SH-SY5Y (cell line): Measurements from ENCODE around the gene RETREG2.

Experiments
- GATA2 ChIP-seq: IDR thresholded peaks from 2 replicates; pipeline ENCODE4 v1.6.1; 2011; ENCODE audit warnings: mild to moderate bottlenecking, low read depth, low read length
- GATA3 ChIP-seq: IDR thresholded peaks from 2 replicates; pipeline ENCODE4 v1.6.1; 2011; ENCODE audit warnings: low read depth, mild to moderate bottlenecking, low read length, moderate library complexity

Gene RETREG2

GRCh38 chr2:219228041-219228910 is 50.2 kb downstream of the RETREG2 start:
- TF ChIP-seq GATA2 (no peak), GATA3 (no peak)

- no peak for TF ChIP-seq GATA2
- no peak for TF ChIP-seq GATA3
These were observed 50.8 kb downstream of the RETREG2 start for GRCh38 chr2:219228911-219229304.

DNA sequence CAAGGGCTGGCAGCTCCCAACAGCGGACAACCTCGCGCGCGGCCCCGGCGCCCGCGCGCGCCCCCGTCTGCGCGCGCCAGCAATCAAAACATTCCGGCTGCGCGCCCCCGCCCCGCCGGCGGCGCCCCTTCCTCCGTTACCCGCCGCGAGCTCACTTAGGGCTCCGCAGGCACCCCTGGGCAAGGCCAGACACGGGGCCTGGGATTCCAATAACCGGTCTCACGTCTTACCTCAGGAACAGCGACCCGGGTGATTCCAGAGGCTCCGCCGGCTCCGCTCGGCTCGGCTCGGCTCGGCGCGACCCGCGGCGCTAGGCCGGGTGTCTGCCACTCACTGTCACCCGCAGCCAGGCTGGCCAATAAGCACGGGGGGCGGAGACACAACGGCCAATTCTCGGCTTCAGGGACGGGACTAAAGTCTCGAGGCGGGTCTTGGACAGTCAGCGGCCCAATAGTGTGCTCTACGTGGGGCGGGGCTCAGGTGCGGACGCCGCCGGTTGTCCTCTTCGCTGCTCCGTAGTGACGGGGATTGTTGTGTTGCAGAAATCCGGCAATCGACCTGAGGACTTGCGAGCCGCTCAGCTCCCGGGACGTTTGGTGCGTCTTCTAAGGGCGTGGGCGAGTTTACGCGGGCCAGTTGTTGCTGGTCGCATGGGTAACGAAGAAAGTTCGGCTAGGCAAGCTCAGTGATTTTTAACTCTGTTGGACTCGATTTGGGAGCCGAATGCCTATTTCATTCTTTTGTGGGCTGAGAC is 51.4 kb downstream of the RETREG2 start, which contains the start of the genes ANKZF1 and ATG9A:
Gene ANKZF1 (plus strand): TSS at position 502 of the 754 bp plus-strand sequence. CDS start 452 bp downstream, outside the sequence.
Gene ATG9A (minus strand): TSS at position 332 of the 754 bp plus-strand sequence. CDS start 1,612 bp downstream, outside the sequence.
- no peak for TF ChIP-seq GATA2
- TF ChIP-seq GATA3 = no peak

DNA sequence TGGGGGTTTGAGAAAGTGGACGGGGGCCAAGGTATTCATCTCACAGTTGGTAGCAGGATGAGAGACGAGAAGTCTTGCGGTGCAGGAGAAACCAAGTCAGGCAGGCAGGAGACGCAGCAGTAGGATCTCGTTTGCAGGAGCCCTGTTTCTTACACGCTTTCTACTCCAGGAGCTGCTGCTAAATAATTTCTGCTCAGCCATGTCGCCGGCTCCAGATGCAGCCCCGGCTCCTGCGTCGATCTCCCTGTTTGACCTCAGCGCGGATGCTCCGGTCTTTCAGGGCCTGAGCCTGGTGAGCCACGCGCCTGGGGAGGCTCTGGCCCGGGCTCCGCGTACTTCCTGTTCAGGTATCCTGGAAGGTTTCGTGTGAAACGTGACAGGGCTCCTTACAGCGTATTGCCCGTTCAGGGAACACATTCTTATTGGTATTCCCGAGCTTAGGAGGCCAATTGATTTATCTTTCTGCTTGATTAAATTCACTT is 52.0 kb downstream of the RETREG2 start:
- TF ChIP-seq GATA3 = no peak
- no peak for TF ChIP-seq GATA2

- TF ChIP-seq GATA3 (no peak), GATA2 (no peak)
These were observed 56.3 kb downstream of the RETREG2 start for GRCh38 chr2:219234331-219234730.
